Right atrium auricular region (tissue), 2 donors: ENCODE results near the gene SKIDA1. TPM values are rescaled to one million over a fixed set of nuclear protein-coding genes. Genes with fewer than 3 reads are reported as not detected.

ENCODE experiments used
- DNase-seq: peaks from one replicate; pipeline ENCODE4 v3.0.0-alpha.2; 2019; ENCODE audit warnings: low spot score
- H3K27ac ChIP-seq, 2 donors: fragments of 200-600 bp; sonication (generic); 1 replicate in 1 of 2; 2 replicates in 1 of 2; pipeline ENCODE4 v1.5.1; 2016 to 2019
- H3K27me3 ChIP-seq, 2 donors: fragments of 200-600 bp; sonication (generic); one replicate each; pipeline versions ENCODE4 v1.5.1 to v1.6.0; 2017 to 2019
- H3K36me3 ChIP-seq: fragments of 200-600 bp; sonication (generic); one replicate; pipeline ENCODE4 v1.5.1; 2016
- H3K4me1 ChIP-seq, 2 donors: fragments of 200-600 bp; sonication (generic); one replicate each; pipeline versions ENCODE4 v1.5.1 to v1.6.0; 2017 to 2019
- H3K4me3 ChIP-seq, 2 donors: fragments of 200-600 bp; sonication (generic); 1 replicate in 1 of 2; 2 replicates in 1 of 2; pipeline ENCODE4 v1.5.1; 2017 to 2019; ENCODE audit warnings: mild to moderate bottlenecking in 1 of 2, moderate library complexity in 1 of 2
- H3K9me3 ChIP-seq, 2 donors: fragments of 200-600 bp; sonication (generic); one replicate each; pipeline ENCODE4 v1.5.1; 2019
- CTCF ChIP-seq, 2 donors: fragments of 200-600 bp; sonication (generic); IDR thresholded peaks; one replicate each; pipeline ENCODE4 v1.5.1; 2019; ENCODE audit warnings: antibody characterized with exemption in 2 of 2
- total RNA-seq, 2 donors: library from RNA; depleted of rRNA; stranded (reverse); fragments of >200 nt; gene quantifications; one replicate each; pipeline ENCODE4 v1.1.0, GENCODE V29; 2016

Gene SKIDA1
- total RNA-seq, 2 donors from 2014 or later = 2.1 to 2.6 TPM

GRCh38 chr10:21479570-21480315 lies 45.7 kb downstream of the SKIDA1 start:
- H3K36me3 ChIP-seq = no peaks in the 10 kb centered on the region
- H3K27ac ChIP-seq = no peak overlapping the region
- no peak for TF ChIP-seq CTCF (IDR thresholded peaks at IDR 0.05)
- H3K27me3 ChIP-seq = no peaks in the 10 kb centered on the region
- H3K4me1 ChIP-seq = no peaks in the 10 kb centered on the region
- H3K9me3 ChIP-seq = no peaks in the 10 kb centered on the region
- no peak for DNase-seq
- H3K4me3 ChIP-seq = no peak overlapping the region

GRCh38 chr10:21475393-21475792 lies 50.1 kb downstream of the SKIDA1 start:
- TF ChIP-seq CTCF (IDR thresholded peaks at IDR 0.05) = no peak
- no peaks in the 10 kb centered on the region for H3K27me3 ChIP-seq
- no peak overlapping the region for H3K27ac ChIP-seq
- H3K9me3 ChIP-seq = no peaks in the 10 kb centered on the region
- no peaks in the 10 kb centered on the region for H3K36me3 ChIP-seq
- no peak overlapping the region for H3K4me3 ChIP-seq
- no peak for DNase-seq
- no peaks in the 10 kb centered on the region for H3K4me1 ChIP-seq

- DNase-seq = no peak
- no peak for TF ChIP-seq CTCF (IDR thresholded peaks at IDR 0.05)
- Histone ChIP-seq H3K4me3 (no peak overlapping the region), H3K27ac (no peak overlapping the region), H3K36me3 (no peaks in the 10 kb centered on the region), H3K4me1 (no peaks in the 10 kb centered on the region), H3K9me3 (no peaks in the 10 kb centered on the region), H3K27me3 (no peaks in the 10 kb centered on the region)
Measured at GRCh38 chr10:21473541-21473940, 51.9 kb downstream of the SKIDA1 start.

GRCh38 chr10:21473135-21473534 lies 52.3 kb downstream of the SKIDA1 start:
- H3K27me3 ChIP-seq = no peaks in the 10 kb centered on the region
- no peaks in the 10 kb centered on the region for H3K4me1 ChIP-seq

GRCh38 chr10:21468086-21468485 lies 57.4 kb downstream of the SKIDA1 start:
- H3K4me3 ChIP-seq = no peak overlapping the region
- no peaks in the 10 kb centered on the region for H3K9me3 ChIP-seq
- H3K4me1 ChIP-seq = no peaks in the 10 kb centered on the region
- H3K27ac ChIP-seq = no peak overlapping the region
- H3K27me3 ChIP-seq = no peaks in the 10 kb centered on the region
- no peak for TF ChIP-seq CTCF (IDR thresholded peaks at IDR 0.05)
- H3K36me3 ChIP-seq = no peaks in the 10 kb centered on the region
- DNase-seq = no peak

More at GRCh38 chr10:21473135-21473534, 52.3 kb downstream of the SKIDA1 start:
- no peak for DNase-seq
- Histone ChIP-seq H3K9me3 (no peaks in the 10 kb centered on the region), H3K27ac (no peak overlapping the region), H3K4me3 (no peak overlapping the region), H3K36me3 (no peaks in the 10 kb centered on the region)
- no peak for TF ChIP-seq CTCF (IDR thresholded peaks at IDR 0.05)

- no peaks in the 10 kb centered on the region for H3K9me3 ChIP-seq
- H3K36me3 ChIP-seq = no peaks in the 10 kb centered on the region
- no peaks in the 10 kb centered on the region for H3K27me3 ChIP-seq
- no peak overlapping the region for H3K27ac ChIP-seq
- DNase-seq = no peak
- no peak for TF ChIP-seq CTCF (IDR thresholded peaks at IDR 0.05)
- H3K4me3 ChIP-seq = no peak overlapping the region
- no peaks in the 10 kb centered on the region for H3K4me1 ChIP-seq
Measured at GRCh38 chr10:21467633-21468032, 57.8 kb downstream of the SKIDA1 start.
